Measurements from ENCODE around the gene SLC16A14. TPM values are rescaled to one million over a fixed set of nuclear protein-coding genes. Genes with fewer than 3 reads are reported as not detected.

Gene SLC16A14
- total and polyA plus RNA-seq, 10 of the 15 experiments (the other 5 are each of a cell fraction or from before 2014, with no cell fraction given): 0.87 to 6.4 (median 4.1) TPM; not detected in 1

GRCh38 chr2:230000118-230000841 is 68.4 kb downstream of the SLC16A14 start:
- H3K27me3 ChIP-seq (replicated peaks in 1 of 2; ENCODE audit: control insufficient read depth in 2 of 2, insufficient read depth in 2 of 2, low read length in 1 of 2): no peaks in the 10 kb centered on the region
- BruUV-seq (replicated peaks): no TSS peak
- CTCF ChIA-PET: interaction anchor here (0.9 to 1.2 kb wide), 3 partner anchors 8 to 199 kb away, joined by 3 to 4 read pairs (median 4); no protein-coding TSS in a partner anchor
- WGBS (ENCODE audit: insufficient coverage, insufficient replicate concordance, low lambda C conversion rate, missing lambda C conversion rate): 2% methylated on average over 6 of the region's 6 CpGs
- H3K4me3 ChIP-seq: peak overlapping the region; percentile 37; the same call in 1 of the 2 replicates
- H3K4me1 ChIP-seq (ENCODE audit: control insufficient read depth, insufficient read depth, low read length): peaks cover 9% of the 10 kb centered on the region
- H3K27ac ChIP-seq (ENCODE audit: control insufficient read depth, insufficient read depth): peak overlapping the region; percentile 61
- H3K36me3 ChIP-seq (ENCODE audit: control insufficient read depth in 2 of 2, insufficient read depth in 2 of 2, low read length in 1 of 2): no peaks in the 10 kb centered on the region
- H2AFZ ChIP-seq (ENCODE audit: control insufficient read depth, low read depth, low read length): peak overlapping the region; percentile 57
- POLR2A ChIA-PET: interaction anchor here (0.6 to 1.3 kb wide), 11 partner anchors 15 to 270 kb away, joined by 3 to 8 read pairs (median 4); no protein-coding TSS in a partner anchor
- intact Hi-C loops (cut with micrococcal nuclease; ENCODE audit: unreplicated experiment): loop anchor here (2.0 to 10.0 kb wide), 3 partner anchors 79 to 795 kb away; no protein-coding TSS in a partner anchor
- RAD21 ChIA-PET (ENCODE audit: unreplicated experiment): interaction anchor here (0.6 to 0.7 kb wide), 4 partner anchors 48 to 778 kb away, joined by 3 to 4 read pairs (median 4); partner anchors contain the start of gene TRIP12
- peak overlapping the region; percentile 22 for H3K9ac ChIP-seq (ENCODE audit: control insufficient read depth, insufficient read depth, low read length)
- in situ Hi-C loops (cut with MboI): loop anchor here (10.0 kb wide), 1 partner anchor 805 kb away; no protein-coding TSS in a partner anchor
- no peaks in the 10 kb centered on the region for H3K79me2 ChIP-seq (ENCODE audit: control insufficient read depth, insufficient read depth, low read length)
- no peaks in the 10 kb centered on the region for H3K9me3 ChIP-seq (replicated peaks; ENCODE audit: control insufficient read depth, insufficient read depth, low read length)
- ATAC-seq (peak; percentile 95), FAIRE-seq (peak; percentile 91), DNase-seq (ENCODE audit: low read depth, low spot score) (peak; percentile 70)
- SMC1A ChIA-PET (ENCODE audit: uncharacterized antibody, unreplicated experiment): interaction anchor here (0.6 to 1.6 kb wide), 9 partner anchors 9 to 448 kb away, joined by 3 to 8 read pairs (median 3); partner anchors contain the start of gene TRIP12
- no peaks in the 10 kb centered on the region for H4K20me1 ChIP-seq (ENCODE audit: control insufficient read depth, insufficient read depth)
- H3K4me2 ChIP-seq (ENCODE audit: control insufficient read depth, insufficient read depth): peak overlapping the region; percentile 65
- TF ChIP-seq ELK1 (IDR thresholded peaks at IDR 0.05; ENCODE audit: low read depth, low read length) (no peak), SPI1 (IDR thresholded peaks at IDR 0.05; ENCODE audit: borderline replicate concordance, insufficient read depth, low read depth, low read length) (peak; percentile 72), E2F4 (IDR thresholded peaks at IDR 0.05; ENCODE audit: low read depth, low read length) (no peak), STAT1 (conservative IDR thresholded peaks at IDR 0.05) (no peak), JUNB (IDR thresholded peaks at IDR 0.05) (peak; percentile 95), FOS (IDR thresholded peaks at IDR 0.05; ENCODE audit: borderline replicate concordance, extremely low read depth, insufficient read length) (no peak), STAT3 (IDR thresholded peaks at IDR 0.05; ENCODE audit: low read depth, low read length) (0 out of 2 replicates have a peak, but pooled peaks have one; percentile 68), RAD51 (IDR thresholded peaks at IDR 0.05) (no peak), EGR1 (IDR thresholded peaks at IDR 0.05; ENCODE audit: borderline replicate concordance in 1 of 2, low read depth in 2 of 2, low read length in 2 of 2) (no peak), BMI1 (IDR thresholded peaks at IDR 0.05; ENCODE audit: borderline replicate concordance) (no peak), NR2F1 (conservative IDR thresholded peaks at IDR 0.05) (no peak), NBN (IDR thresholded peaks at IDR 0.05) (0 out of 2 replicates have a peak, but pooled peaks have one; percentile 33), IRF5 (IDR thresholded peaks at IDR 0.05; ENCODE audit: borderline replicate concordance) (no peak), YBX1 (IDR thresholded peaks at IDR 0.05) (no peak), BACH1 (IDR thresholded peaks at IDR 0.05; ENCODE audit: borderline replicate concordance) (peak; percentile 11; the same call in 1 of the 2 replicates), NFYA (IDR thresholded peaks at IDR 0.05; ENCODE audit: borderline replicate concordance, low read depth, low read length) (no peak), HCFC1 (IDR thresholded peaks at IDR 0.05; ENCODE audit: low read length) (no peak), ZNF24 (IDR thresholded peaks at IDR 0.05) (no peak), SRF (IDR thresholded peaks at IDR 0.05; ENCODE audit: low read depth in 2 of 2, low read length in 2 of 2) (no peak), RUNX3 (IDR thresholded peaks at IDR 0.05; ENCODE audit: low read length) (peak; percentile 53), CHD2 (IDR thresholded peaks at IDR 0.05; ENCODE audit: borderline replicate concordance, low read depth, low read length) (no peak), HDGF (IDR thresholded peaks at IDR 0.05) (0 out of 2 replicates have a peak, but pooled peaks have one; percentile 19)

Measured in GM12878 (cell line).